ENCODE measurements around the gene SLC36A3.

DNA sequence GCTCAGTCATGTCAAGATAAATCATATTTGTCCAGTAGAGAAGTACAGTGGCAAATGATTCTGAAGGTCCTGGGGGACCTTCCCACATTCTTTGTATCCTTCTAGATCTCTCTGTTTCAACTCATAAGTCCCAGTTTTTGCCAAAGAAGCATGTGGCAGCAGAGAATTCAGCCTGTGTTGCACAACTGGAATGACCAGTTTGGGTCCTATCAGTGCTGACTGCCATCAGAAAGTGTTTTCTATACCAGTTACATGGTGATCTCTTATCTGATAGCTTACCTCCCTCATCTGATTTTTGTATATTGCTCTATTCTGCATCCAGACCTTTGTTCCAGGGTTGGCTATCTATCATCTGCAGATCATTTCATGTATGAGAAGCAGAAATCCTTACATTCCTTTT is 28.9 kb downstream of the SLC36A3 start:
- no peak for TF ChIP-seq CTCF (IDR thresholded peaks at IDR 0.05)
- no peak for TF ChIP-seq POLR2A (IDR thresholded peaks at IDR 0.05)
- TF ChIP-seq POLR2AphosphoS5 (IDR thresholded peaks at IDR 0.05) = no peak
- no peak for TF ChIP-seq EP300 (IDR thresholded peaks at IDR 0.05)
